GM12878 (cell line): ENCODE measurements around the gene SHC1. TPM values are rescaled to one million over a fixed set of nuclear protein-coding genes. Genes with fewer than 3 reads are reported as not detected.

Experiments
- ATAC-seq: fragments of 200-7000 bp; cut with Tn5 transposase; 3 replicates; pipeline ENCODE4 v1.9.1; 2020; ENCODE audit warnings: mild to moderate bottlenecking, moderate library complexity
- BruUV-seq: library from RNA; stranded (reverse); fragments of 400-500 nt; replicated peaks from 2 replicates; lab custom pipeline; 2021; lab: Mats Ljungman, UMichigan
- CTCF ChIA-PET: fragments of 300-600 bp; sonication (Branson Sonifier 250); formaldehyde crosslinking; extraction: SDS; loops from one replicate; lab custom pipeline; 2021; ENCODE audit warnings: inconsistent platforms; lab: Yijun Ruan, JAX
- POLR2A ChIA-PET: fragments of 350-600 bp; formaldehyde crosslinking; extraction: SDS; loops from one replicate; lab custom pipeline; 2021; ENCODE audit warnings: inconsistent platforms; lab: Charles Lee
- RAD21 ChIA-PET: fragments of 300-600 bp; sonication (Branson Sonifier 250); formaldehyde crosslinking; loops from one replicate; lab custom pipeline; 2023; ENCODE audit warnings: antibody characterized with exemption; ENCODE audit not compliant: unreplicated experiment; lab: Charles Lee
- SMC1A ChIA-PET: fragments of 300-600 bp; sonication (Branson Sonifier 250); formaldehyde crosslinking; loops from one replicate; lab custom pipeline; 2023; ENCODE audit not compliant: unreplicated experiment, uncharacterized antibody; lab: Charles Lee
- DNase-seq: peaks from one replicate; pipeline ENCODE4 v3.0.0-alpha.2; 2011; ENCODE audit warnings: low read depth, low spot score
- FAIRE-seq: peaks from 3 replicates; lab custom pipeline; 2011; peaks lifted over from hg19 to GRCh38; lab: Jason Lieb, UNC
- H2AFZ ChIP-seq: 2 replicates; pipeline ENCODE4 v1.6.0; 2011; ENCODE audit warnings: low read depth, low read length, control low read depth; ENCODE audit not compliant: control insufficient read depth
- H3K27ac ChIP-seq: 2 replicates; pipeline ENCODE4 v1.5.1; 2011; ENCODE audit warnings: control low read depth; ENCODE audit not compliant: control insufficient read depth, insufficient read depth
- H3K27me3 ChIP-seq, 2 experiments: replicated peaks in 1 of 2; 2 replicates each; pipeline versions ENCODE4 v1.6.0 to v1.6.1; 2011; ENCODE audit warnings: low read length in 1 of 2; ENCODE audit not compliant: control insufficient read depth in 2 of 2, insufficient read depth in 2 of 2
- H3K36me3 ChIP-seq, 2 experiments: 2 replicates each; pipeline ENCODE4 v1.5.1; 2011; ENCODE audit warnings: low read length in 1 of 2; ENCODE audit not compliant: control insufficient read depth in 2 of 2, insufficient read depth in 2 of 2
- H3K4me1 ChIP-seq: 2 replicates; pipeline ENCODE4 v1.6.1; 2011; ENCODE audit warnings: mild to moderate bottlenecking, low read length, moderate library complexity, mixed read lengths; ENCODE audit not compliant: control insufficient read depth, insufficient read depth
- H3K4me2 ChIP-seq: 2 replicates; pipeline ENCODE4 v1.6.0; 2011; ENCODE audit warnings: control low read depth; ENCODE audit not compliant: control insufficient read depth, insufficient read depth
- H3K4me3 ChIP-seq: fragments of 200-600 bp; sonication (generic); 2 replicates; pipeline ENCODE4 v1.5.1; 2016
- H3K79me2 ChIP-seq: 2 replicates; pipeline ENCODE4 v1.6.0; 2011; ENCODE audit warnings: low read length; ENCODE audit not compliant: control insufficient read depth, insufficient read depth
- H3K9ac ChIP-seq: 2 replicates; pipeline ENCODE4 v1.8.0; 2011; ENCODE audit warnings: low read length, control low read depth, mixed read lengths; ENCODE audit not compliant: control insufficient read depth, insufficient read depth
- H3K9me3 ChIP-seq: replicated peaks from 3 replicates; pipeline ENCODE4 v1.5.1; 2011; ENCODE audit warnings: mild to moderate bottlenecking, low read length; ENCODE audit not compliant: control insufficient read depth, insufficient read depth
- H4K20me1 ChIP-seq: 2 replicates; pipeline ENCODE4 v1.6.0; 2011; ENCODE audit not compliant: control insufficient read depth, insufficient read depth
- BCL3 ChIP-seq: IDR thresholded peaks from 2 replicates; pipeline ENCODE4 v1.6.1; 2011; ENCODE audit warnings: borderline replicate concordance, low read depth, mild to moderate bottlenecking, moderate library complexity, low read length; ENCODE audit not compliant: insufficient read depth, poor library complexity, severe bottlenecking
- CBX3 ChIP-seq: fragments of 200-600 bp; sonication (generic); IDR thresholded peaks from 2 replicates; pipeline ENCODE4 v1.6.1; 2016; ENCODE audit warnings: low read depth, borderline replicate concordance
- CHD2 ChIP-seq: IDR thresholded peaks from 2 replicates; pipeline ENCODE4 v1.6.1; 2011; ENCODE audit warnings: low read depth, low read length, improper control_type of control experiment, borderline replicate concordance
- CTCF ChIP-seq, 3 experiments: IDR thresholded peaks in 2 of 3; conservative IDR thresholded peaks in 1 of 3; 2 replicates each; pipeline ENCODE4 v1.5.1; 2011; ENCODE audit warnings: low read depth in 3 of 3, low read length in 3 of 3, mild to moderate bottlenecking in 3 of 3, control low read depth in 2 of 3, moderate library complexity in 2 of 3, inconsistent platforms in 1 of 3, mixed read lengths in 1 of 3; ENCODE audit not compliant: control insufficient read depth in 2 of 3, insufficient read depth in 1 of 3; ENCODE audit errors: extremely low read depth in 1 of 3
- FOS ChIP-seq: IDR thresholded peaks from 3 replicates; pipeline ENCODE4 v1.6.1; 2011; ENCODE audit warnings: borderline replicate concordance; ENCODE audit not compliant: insufficient read length; ENCODE audit errors: extremely low read depth
- HDAC6 ChIP-seq: fragments of 200-600 bp; sonication (generic); IDR thresholded peaks from one replicate; pipeline ENCODE4 v1.8.0; 2017; ENCODE audit warnings: antibody characterized with exemption; ENCODE audit not compliant: unreplicated experiment
- IRF5 ChIP-seq: fragments of 450-650 bp; IDR thresholded peaks from 2 replicates; pipeline ENCODE4 v1.6.1; 2017; ENCODE audit warnings: borderline replicate concordance
- MTA2 ChIP-seq: fragments of 450-650 bp; IDR thresholded peaks from 2 replicates; pipeline ENCODE4 v1.6.1; 2016; ENCODE audit warnings: low read depth, mild to moderate bottlenecking, moderate library complexity
- NKRF ChIP-seq: fragments of 450-650 bp; conservative IDR thresholded peaks from 2 replicates; pipeline ENCODE4 v1.6.1; 2017; ENCODE audit warnings: mild to moderate bottlenecking, moderate library complexity
- POLR2AphosphoS5 ChIP-seq: IDR thresholded peaks from 2 replicates; pipeline ENCODE4 v1.6.1; 2011; ENCODE audit warnings: mild to moderate bottlenecking, low read length, inconsistent platforms
- RB1 ChIP-seq: fragments of 450-650 bp; formaldehyde crosslinking; IDR thresholded peaks from 2 replicates; pipeline ENCODE4 v1.6.1; 2017; ENCODE audit warnings: mild to moderate bottlenecking, borderline replicate concordance
- SPI1 ChIP-seq: IDR thresholded peaks from 2 replicates; pipeline ENCODE4 v1.6.1; 2011; ENCODE audit warnings: low read depth, mild to moderate bottlenecking, low read length, moderate library complexity, borderline replicate concordance; ENCODE audit not compliant: insufficient read depth
- TCF3 ChIP-seq: IDR thresholded peaks from 2 replicates; pipeline ENCODE4 v1.6.1; 2012; ENCODE audit warnings: low read depth, mild to moderate bottlenecking, low read length, borderline replicate concordance; ENCODE audit not compliant: insufficient read depth
- TCF7 ChIP-seq: IDR thresholded peaks from 2 replicates; pipeline ENCODE4 v1.6.1; 2014; ENCODE audit warnings: antibody characterized with exemption, borderline replicate concordance
- WGBS: methylation state at CpG from one replicate; pipeline ENCODE4 v1.1.6; 2016; ENCODE audit warnings: low lambda C conversion rate; ENCODE audit not compliant: insufficient replicate concordance, insufficient coverage; ENCODE audit errors: missing lambda C conversion rate; 5-methylcytosine and 5-hydroxymethylcytosine counted together
- in situ Hi-C: fragments of 300-500 bp; cut with MboI; formaldehyde crosslinking; loops from 9 replicates; pipeline ENCODE4 v1.14.3; 2018; ENCODE audit warnings: mixed read lengths
- intact Hi-C: fragments of 100-400 bp; cut with micrococcal nuclease; formaldehyde crosslinking; loops from one replicate; pipeline ENCODE4 v1.14.2; 2022; ENCODE audit not compliant: unreplicated experiment
- polyA plus RNA-seq, 11 experiments: library from polyadenylated mRNA; depleted of rRNA in 4 of 11; unstranded in 6 of 11; stranded (reverse) in 5 of 11; fragments of >200 nt; fragmentation: Nextera tagmentation in 4 of 11; fragmentation: Illumina TruSeq in 1 of 11; extraction: Ambion mirVana in 4 of 11; extraction: Trizol in 1 of 11; gene quantifications; 1 replicate in 1 of 11; 2 replicates in 10 of 11; pipeline versions ENCODE4 v1.2.1 to v1.2.3, GENCODE V29; 2011 to 2016; ENCODE audit warnings: inconsistent platforms in 2 of 11, missing spikeins in 2 of 11, low read depth in 1 of 11
- total RNA-seq, 4 experiments: library from RNA; depleted of rRNA in 3 of 4; stranded (reverse); fragments of >200 nt in 3 of 4; fragmentation: Illumina TruSeq in 1 of 4; extraction: Trizol in 1 of 4; gene quantifications; 2 replicates each; pipeline versions ENCODE4 v1.2.1 to v1.2.3, GENCODE V29; 2013 to 2021

The SHC1 gene
- total and polyA plus RNA-seq, 10 of the 15 experiments (the other 5 are each of a cell fraction or from before 2014, with no cell fraction given) = 2.6 to 49.3 (median 25.2) TPM

- Histone ChIP-seq H3K36me3 (peaks cover 10 to 12% of the 10 kb centered on the region in 2 experiments; a peak in 3 of 4 replicates), H4K20me1 (no peaks in the 10 kb centered on the region), H3K9me3 (no peaks in the 10 kb centered on the region), H2AFZ (peak overlapping the region; percentile 73; the same call in 1 of the 2 replicates), H3K9ac (peak overlapping the region; percentile 81), H3K4me3 (peak overlapping the region; percentile 88), H3K27me3 (no peaks in the 10 kb centered on the region), H3K27ac (peak overlapping the region; percentile 97), H3K4me1 (peaks cover 6% of the 10 kb centered on the region; the same call in 1 of the 2 replicates), H3K79me2 (peaks cover 31% of the 10 kb centered on the region), H3K4me2 (peak overlapping the region; percentile 86)
- RAD21 ChIA-PET = interaction anchor here (1.1 to 2.4 kb wide), 5 partner anchors 9 to 89 kb away, joined by 3 to 15 read pairs (median 5); partner anchors contain the start of genes ADAM15, PMVK and SHC1
- intact Hi-C loops (loop anchor here (5.0 kb wide), 1 partner anchor 40 kb away; the partner anchor contains the start of gene ZBTB7B), in situ Hi-C loops (no loop called here)
- WGBS = under 1% methylated on average over 25 of the region's 25 CpGs
- ATAC-seq (peak; percentile 36), DNase-seq (no peak), FAIRE-seq (peak; percentile 88)
- BruUV-seq = TSS peak; percentile 85
- POLR2A ChIA-PET = interaction anchor here (0.7 to 12.3 kb wide), 4 partner anchors 11 to 42 kb away, joined by 3 to 140 read pairs (median 5); partner anchors contain the start of genes CKS1B and SHC1
- CTCF ChIA-PET = interaction anchor here (0.9 to 2.7 kb wide), 9 partner anchors 9 to 110 kb away, joined by 3 to 20 read pairs (median 10); partner anchors contain the start of genes PMVK and SHC1
- SMC1A ChIA-PET = interaction anchor here (0.9 to 3.1 kb wide), 6 partner anchors 8 to 58 kb away, joined by 3 to 14 read pairs (median 4); partner anchors contain the start of gene SHC1
- no peak for TF ChIP-seq CTCF (IDR thresholded peaks at IDR 0.05 in 2 of 3, conservative IDR thresholded peaks at IDR 0.05 in 1 of 3; ENCODE audit: control insufficient read depth in 2 of 3, extremely low read depth in 1 of 3, insufficient read depth in 1 of 3, low read depth in 3 of 3, low read length in 3 of 3)
- TF ChIP-seq HDAC6 = no peak
- no peak for TF ChIP-seq CBX3
- no peak for TF ChIP-seq FOS
- no peak for TF ChIP-seq RB1
- TF ChIP-seq TCF7 = no peak
- no peak for TF ChIP-seq IRF5
- no peak for TF ChIP-seq POLR2AphosphoS5
- no peak for TF ChIP-seq MTA2
- 0 out of 2 replicates have a peak, but pooled peaks have one; percentile 74 for TF ChIP-seq NKRF
- TF ChIP-seq TCF3 = no peak
- no peak for TF ChIP-seq SPI1
- peak; percentile 3 for TF ChIP-seq BCL3
- no peak for TF ChIP-seq CHD2
Measured at GRCh38 chr1:154962156-154962749, 8.3 kb downstream of the SHC1 start.
